ENCODE results near the gene LUC7L3.
"Not testable (repeated sequence)": the region's sequence is repeated elsewhere in the genome, so short reads cannot be mapped to it uniquely, and the experiment has no call there.

Gene LUC7L3

DNA sequence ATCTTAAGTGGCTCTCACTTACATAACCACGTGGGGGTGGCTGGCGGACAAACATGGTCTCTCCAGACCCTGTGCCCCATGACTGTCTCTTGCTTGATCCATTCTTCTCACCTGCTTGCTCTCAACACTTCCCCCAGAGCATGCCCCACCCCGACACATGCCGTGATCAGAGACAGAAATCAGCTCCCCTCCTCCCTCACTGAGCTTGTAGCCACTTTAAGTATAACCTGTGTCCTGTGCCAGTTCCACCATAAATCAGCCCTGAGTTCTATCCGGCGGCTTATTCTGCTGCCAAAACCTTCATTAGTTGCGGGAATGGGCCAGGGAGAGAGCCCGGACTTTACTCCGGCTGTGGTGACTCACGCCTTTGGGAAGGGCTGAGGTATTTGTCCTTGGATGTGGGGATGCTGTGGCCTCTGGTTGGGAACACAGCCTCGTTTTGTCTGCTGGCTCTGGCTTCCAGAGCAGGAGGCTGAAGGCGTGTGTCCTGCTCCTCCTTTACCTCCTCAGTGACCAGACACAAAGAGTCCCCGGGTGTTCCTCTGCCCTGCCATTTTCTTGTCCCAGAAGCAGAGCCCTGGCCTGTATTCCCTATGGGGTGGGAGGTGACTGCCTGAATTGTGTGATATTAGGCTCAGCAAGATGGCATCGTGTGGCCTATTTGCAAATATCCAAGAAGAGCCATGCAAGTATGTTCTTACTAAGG, 32.8 kb upstream of the LUC7L3 start:
- DNase-seq (ENCODE audit: low read depth): no peak

DNA sequence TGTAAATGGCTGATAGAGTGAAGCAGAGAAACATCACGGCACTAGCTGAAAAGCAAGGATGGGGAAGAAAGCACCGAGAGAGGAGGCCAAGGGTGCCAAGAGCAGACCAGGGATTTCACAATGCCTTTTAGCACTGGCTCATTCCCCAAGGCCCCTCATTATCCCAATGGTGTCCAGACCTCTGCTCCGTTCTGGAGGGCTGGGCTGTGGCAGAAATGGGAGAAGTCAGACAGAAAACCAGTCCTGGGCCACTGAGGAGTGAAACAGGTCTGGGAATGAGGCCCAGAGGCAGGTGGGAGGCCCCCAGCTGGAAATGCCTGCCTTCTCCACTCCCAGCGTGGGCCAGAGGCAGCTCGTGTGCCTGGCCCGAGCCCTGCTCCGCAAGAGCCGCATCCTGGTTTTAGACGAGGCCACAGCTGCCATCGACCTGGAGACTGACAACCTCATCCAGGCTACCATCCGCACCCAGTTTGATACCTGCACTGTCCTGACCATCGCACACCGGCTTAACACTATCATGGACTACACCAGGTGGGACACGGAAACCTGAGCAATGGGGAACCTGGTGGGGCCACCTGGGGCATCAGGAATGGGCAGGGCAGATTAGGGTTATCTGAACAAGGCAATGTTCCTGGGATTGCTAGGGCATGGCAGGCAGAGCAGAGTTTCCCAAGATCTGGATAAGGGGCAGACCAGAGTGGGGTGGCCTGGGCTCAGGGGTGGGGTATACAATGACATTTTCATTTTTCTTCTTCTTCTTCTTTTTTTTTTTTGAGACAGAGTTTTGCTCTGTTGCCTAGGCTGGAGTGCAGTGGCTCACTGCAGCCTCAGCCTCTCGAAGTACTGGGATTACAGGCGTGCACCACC, 32.0 kb upstream of the LUC7L3 start:
- no peak for DNase-seq (ENCODE audit: low read depth)

DNA sequence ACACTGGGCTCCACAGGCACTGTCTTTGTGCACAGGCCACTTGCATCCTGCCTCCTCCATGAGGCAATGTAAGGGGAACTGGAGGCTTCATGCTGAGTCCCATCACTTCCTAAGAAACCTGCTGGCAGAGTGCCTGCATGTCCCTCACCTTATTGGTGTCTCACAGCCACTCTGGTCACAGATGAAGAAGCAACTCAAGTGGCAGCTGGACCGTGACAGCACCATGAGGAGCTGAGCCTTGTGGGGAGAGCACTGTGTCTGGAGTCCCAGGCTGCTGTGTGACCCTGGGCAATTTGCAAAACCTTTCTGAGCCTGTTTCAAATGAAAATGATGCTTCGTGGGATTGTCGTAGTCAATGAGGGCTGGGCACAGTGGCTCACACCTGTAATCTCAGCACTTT, 31.2 kb upstream of the LUC7L3 start:
- DNase-seq (ENCODE audit: low read depth): no peak

DNA sequence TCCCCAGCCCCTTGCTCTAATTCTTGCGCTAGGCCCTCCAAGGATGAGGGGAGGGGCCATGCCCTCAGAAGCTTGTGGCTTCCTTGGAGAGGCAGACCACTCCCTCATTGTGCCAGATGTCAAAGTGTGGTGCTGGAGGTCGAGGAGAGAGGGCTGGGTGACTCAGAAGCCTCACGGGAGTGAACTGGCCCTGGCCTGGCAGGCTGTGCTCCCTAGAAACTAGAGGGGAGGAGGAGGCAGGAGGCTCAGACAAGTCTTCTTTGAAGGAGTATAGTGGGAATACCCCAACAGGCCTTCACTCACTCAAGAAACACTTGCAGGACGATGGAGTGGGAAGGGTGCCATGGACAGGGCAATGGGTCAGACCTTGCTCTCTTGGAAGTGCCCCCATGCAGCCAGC, 30.2 kb upstream of the LUC7L3 start:
- no peak for DNase-seq (ENCODE audit: low read depth)

DNA sequence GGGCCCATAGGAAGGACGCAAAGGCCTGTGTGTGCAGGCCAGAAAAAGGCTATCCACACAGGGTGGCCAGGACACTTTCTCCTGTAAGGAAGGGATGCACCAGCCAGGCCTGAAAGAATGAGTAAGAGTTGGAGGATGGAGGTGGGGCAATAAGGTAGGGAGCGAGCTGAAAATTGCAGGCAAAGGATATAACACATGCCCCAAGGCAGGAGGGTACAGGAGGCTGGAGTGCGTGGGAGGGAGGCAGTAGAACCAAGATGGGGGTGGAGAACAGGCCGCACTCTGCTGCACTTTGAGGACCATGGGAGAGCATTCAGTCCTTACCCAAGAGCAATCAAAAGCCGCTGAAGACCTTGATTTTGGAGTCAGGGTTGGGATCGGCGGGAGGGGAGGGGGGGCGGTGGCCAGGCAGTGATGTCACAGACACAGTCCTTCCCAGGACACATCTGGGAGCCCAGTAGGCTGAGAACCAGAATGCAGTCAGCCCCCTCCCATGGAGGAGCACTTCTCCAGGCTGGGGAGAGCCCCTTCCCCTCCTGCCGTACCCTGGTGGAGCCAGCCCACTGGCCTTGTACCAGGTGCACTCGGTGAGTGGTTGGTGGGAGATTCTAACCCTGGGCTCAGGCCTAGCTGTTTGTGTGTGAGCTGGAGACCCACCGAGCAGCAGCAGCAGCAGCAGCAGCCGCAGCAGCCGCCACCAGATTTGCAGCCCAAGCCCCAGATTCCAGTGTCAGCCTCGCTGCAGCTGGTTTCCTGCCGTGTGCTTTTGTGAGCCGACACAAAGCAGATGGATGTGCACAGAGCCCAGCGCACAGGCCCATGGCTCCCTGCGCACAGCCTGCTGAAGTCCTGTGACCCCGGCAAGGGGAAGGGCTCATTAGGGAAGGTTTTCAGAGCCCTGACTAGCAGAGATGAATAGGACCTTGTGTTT, 29.2 kb upstream of the LUC7L3 start:
- no peak for DNase-seq (ENCODE audit: low read depth)

DNA sequence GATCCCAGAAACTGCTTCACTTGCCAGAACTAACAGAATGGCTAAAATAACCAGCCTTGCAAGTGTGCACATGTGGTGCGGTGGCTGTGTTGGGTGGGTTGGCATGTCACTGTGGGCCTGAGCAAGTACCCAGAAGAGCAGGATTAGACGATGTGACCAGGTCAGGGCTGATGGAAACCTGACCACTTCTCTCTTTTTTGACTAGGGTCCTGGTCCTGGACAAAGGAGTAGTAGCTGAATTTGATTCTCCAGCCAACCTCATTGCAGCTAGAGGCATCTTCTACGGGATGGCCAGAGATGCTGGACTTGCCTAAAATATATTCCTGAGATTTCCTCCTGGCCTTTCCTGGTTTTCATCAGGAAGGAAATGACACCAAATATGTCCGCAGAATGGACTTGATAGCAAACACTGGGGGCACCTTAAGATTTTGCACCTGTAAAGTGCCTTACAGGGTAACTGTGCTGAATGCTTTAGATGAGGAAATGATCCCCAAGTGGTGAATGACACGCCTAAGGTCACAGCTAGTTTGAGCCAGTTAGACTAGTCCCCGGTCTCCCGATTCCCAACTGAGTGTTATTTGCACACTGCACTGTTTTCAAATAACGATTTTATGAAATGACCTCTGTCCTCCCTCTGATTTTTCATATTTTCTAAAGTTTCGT, 28.4 kb upstream of the LUC7L3 start:
- no peak for DNase-seq (ENCODE audit: low read depth)

DNA sequence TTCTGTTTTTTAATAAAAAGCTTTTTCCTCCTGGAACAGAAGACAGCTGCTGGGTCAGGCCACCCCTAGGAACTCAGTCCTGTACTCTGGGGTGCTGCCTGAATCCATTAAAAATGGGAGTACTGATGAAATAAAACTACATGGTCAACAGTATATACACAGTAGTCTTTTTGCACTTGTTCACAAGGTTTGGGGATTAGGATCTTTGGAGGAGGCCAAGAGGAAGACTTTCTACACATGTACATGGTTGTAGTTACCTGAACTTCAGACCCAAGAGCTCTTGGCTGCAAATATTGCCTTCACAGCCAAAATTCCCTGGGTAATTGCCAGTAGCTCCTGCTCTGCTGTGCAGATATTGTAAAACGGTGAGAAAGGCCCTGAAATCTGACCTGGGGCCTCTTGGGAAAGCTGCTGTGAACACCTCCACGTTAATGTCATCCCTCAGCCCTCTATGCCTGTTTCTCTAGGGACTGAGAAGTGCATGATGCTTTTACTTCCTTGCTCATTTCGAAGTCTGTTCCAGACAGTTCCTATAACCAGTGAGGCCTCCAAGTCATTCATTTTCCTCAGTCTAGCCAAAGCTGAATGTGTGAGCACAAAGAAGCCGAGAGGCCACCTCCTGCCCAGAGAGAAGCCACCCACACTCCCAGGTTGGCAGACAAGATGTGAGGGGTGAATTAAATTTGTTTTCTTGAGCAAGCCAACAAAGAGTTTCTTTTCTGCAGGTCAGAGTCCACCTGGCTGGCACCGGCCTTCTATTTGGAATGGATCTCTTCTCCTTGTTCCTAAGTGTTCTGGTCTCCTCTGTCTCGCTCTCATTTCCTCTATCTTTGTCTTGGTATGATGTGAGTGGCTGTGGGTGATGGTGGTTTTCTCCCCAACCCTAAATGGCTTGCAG, 27.6 kb upstream of the LUC7L3 start:
- DNase-seq (ENCODE audit: low read depth): no peak

DNA sequence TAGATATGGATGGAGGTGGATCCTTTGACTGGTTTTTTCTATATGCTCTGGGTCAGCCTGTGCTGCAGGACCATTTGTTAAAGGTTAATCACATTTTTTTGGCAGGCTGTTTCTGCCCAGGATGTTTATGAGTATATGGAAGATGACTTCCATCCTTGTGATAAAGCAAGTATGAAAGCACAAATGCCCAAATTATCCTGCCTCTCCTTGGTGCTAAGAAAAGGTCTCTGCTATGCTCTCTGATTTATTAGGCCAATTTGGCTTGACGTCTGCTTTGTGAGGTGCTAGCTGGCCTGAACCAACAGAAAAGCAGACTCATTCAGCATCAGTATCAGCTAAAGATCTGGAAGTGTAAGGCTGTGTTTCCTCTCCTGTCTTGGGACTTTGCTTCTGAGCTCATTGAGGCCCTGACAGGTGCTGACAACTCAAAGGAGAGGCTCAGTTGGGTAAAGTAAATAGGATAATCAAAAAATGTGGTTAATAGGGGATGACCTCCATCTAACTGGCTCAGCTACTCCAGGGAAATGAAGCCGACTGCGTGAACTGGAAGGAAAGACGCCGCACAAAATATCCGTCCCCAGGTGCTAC, 26.9 kb upstream of the LUC7L3 start:
- no peak for DNase-seq (ENCODE audit: low read depth)

DNA sequence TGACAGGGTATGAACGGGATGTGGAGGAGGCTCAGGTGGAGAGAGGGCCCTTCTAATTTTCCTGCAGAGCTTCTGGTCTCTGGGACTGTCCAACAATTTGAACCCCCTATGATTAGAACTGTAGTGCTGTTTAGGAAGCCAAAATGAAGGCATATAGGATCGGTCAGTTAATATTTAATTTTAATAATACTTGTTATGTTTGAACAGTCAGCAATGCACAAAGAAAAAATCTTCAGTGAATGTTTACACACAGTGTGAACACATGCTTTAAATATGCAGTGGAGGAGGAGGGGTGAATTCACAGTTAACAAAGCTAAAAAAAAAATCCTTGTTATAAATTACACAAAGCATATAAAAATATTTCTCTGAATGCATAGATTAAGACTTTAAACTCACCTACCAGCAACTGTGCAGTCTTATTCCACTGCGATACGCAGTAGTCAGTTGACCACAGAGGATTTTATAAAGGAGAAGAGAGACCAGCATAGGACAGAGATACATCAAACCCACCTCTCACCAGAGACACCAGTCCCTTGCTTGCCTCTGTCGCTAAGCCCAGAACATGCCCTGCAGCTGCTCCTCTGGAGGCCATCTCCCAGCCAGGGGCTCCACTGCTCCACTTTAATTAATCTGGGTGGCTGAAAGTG, 26.2 kb upstream of the LUC7L3 start:
- DNase-seq (ENCODE audit: low read depth): no peak

DNA sequence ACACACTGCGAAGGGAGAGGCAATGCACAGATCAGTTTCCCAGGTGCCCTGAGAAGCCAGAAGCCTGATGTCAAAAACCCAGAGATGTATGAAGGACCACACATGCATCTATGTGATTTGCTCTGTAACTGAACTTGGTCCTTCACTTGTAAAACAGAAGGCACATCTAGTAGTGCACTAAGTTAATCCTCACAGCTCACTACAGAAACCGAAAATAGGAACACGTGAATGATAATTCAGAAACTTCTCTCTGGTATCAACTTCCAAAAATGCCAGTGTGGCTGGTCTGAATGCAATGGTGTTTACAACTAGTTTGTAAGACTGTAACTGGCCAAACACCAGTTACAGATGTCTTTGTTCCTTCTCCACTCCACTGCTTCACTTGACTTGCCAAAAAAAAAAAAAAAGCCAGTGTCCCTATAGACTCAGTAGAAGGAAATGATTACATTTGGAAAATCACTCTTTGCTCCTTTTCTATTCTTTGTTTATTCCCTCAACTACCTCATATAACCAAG, 23.0 kb upstream of the LUC7L3 start:
- DNase-seq (ENCODE audit: low read depth): no peak

DNA sequence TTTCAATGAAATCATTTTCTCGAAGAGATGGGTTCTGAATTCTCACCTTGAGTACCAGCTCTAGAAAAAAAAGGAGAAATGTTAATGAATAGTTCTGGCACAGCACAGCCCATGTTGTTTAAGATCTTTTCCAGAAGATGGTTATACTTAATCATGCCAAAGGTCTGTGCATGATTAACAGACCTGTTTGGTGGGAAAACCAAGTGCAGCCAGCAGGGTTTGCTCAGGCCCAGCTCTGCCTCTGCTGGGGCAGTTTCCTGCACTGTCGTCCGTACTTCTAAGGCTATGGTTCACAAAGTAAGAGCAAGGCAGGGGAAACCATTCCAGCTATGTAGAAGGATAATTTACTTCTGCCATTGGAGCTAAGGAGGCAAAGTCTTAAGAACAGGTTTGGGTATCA, 22.3 kb upstream of the LUC7L3 start:
- DNase-seq (ENCODE audit: low read depth): no peak

DNA sequence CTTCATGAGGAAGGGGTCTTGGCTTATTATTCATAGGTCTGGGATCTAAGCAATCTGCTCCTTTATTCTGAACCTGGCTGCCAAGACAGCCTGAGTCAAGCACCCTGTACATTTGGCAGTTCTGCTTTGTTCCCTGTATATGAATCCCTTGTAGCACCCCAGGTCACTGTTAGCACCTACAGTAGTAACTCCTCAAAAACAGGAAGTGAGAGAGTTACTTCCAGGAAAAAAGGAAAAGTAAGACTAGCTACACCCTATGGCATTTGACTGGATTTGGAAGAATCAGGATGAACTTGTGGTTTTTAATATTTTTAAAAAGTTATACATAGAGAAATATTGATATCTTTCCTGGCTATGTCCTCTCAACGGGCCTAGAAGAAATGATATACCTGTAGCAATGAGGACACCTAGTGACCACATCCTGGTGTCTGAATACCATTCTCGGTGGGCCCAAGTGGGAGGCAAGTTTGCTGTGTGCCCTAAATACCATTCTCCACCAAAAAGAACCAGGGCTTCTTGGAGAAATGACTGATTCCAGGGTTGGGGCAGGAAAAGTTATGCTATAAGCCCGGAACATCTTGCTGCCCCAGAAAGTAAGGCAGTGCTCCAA, 21.6 kb upstream of the LUC7L3 start:
- no peak for DNase-seq (ENCODE audit: low read depth)

DNA sequence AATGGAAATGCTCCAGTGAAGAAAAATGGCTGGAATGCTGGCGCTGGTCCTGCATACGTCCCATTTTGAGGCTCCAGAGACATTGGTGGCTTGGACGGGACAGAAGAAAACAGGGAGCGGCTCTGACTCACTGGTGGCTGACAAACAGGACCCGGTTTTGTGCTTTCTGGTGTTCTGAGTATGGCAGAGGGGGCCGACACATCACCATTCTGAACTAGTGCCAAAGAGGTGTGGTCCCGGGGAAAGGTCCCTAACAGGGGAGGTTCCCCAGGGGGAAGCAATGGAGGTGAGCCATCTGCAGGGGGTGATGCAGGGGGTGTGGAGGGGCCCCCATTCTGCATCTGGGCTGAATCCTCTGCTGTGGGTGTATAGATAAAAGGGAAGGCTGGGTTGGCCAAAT, 20.0 kb upstream of the LUC7L3 start:
- no peak for DNase-seq (ENCODE audit: low read depth)

DNA sequence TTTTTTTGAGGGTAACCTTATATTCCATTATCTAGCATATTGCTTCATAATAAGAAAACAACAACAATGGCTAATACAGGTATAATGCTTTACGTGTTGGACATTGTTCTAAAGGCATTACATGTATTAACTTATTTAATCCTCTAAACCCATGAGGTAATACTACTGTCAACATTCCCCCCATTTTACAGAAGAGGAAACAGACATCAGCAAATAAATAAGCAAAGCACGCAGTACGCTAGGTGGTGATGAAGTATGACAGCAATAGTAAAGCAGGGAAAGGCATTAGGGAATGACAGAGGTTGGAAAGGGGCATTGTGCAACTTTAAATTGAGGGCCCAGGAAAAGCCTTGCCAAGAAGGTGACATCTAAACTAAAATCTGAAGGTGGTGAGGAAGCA, 16.2 kb upstream of the LUC7L3 start:
- DNase-seq (ENCODE audit: low read depth): no peak

DNA sequence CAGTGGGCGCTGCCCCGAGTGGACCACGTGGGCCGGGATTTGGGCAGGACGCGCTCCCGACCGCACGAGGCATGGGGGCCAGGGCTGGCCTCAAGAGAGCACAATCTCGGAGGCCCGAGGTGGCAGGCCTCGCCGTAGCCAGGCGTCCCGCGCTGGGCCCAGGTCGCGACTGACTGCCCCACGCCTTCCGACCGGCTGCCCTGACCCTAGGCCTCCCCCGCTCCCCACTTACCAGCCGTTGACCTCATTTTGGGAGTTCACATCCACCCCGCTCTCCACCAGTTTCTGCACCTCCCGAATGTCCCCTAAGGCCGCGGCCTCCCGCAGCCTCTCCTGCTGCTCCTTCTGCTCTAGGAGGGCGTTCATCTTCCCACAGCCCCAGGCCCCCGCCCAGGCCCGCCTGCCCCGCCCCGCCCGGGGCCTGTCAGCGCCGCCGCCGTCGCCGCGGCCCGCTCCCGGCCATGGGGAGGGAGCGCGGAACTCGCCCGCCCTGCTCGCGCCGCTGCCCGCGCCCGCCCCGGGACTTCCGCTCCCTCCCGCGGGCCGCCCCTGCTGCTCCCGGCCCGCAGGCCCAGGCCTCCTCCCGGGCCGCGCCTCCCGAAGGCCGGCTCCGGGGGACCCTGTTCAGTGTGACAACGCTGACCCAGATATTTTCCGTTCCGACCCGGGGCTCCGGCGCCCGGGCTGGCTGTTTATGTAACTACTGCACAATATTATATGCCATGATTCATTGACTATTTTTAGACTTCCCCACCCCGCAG, 11.9 kb upstream of the LUC7L3 start, which contains the start of gene ANKRD40:
ANKRD40 (minus strand) TSS at position 626 of the 761 bp plus-strand sequence; CDS start at position 366, 260 bp downstream.
- peak; percentile 84 for DNase-seq (ENCODE audit: low read depth)

DNA sequence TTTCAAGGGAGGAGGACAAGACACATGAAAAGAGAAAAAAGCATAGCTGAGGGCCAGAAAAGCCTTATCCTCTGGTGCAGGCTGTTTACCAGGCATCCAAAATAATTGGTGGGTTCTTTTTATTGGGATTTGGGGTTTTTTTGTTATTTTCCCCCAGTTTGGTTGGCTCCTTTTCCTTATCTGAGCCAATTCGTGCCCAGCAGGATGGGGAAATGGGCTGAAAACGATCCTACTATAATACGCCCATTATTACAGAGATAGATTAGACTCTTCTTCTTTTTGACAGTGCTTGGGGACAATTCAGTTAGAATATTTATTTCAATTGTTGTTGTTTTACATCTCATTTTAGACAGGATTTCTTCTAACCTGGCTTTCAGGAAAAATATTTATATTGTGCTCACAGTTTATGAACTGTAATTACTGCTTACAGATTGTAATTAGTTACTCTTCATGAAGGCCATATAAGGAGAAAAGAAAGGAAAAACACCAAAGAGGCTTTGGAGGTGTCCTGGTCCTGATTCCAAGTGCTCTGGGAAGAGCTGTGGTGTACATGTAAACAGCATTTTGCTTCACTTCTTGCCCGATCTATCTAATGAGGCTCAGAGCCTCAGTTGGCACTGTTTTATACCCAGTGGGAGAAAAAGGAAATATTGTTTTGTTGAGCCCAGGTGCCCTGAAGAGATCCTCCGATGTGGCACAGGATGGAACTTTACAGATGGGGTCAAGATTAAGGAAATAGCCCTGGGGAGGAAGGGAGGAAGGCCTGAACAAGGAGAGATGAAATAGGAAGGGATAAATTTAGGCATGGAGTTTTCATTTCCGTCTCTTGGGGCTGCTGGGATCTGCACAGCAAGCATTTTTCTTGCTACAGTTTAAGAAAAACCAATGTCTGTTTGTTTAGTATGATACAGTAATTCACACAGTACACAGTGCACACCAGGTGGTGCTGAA, 11.1 kb upstream of the LUC7L3 start:
- DNase-seq (ENCODE audit: low read depth): no peak

DNA sequence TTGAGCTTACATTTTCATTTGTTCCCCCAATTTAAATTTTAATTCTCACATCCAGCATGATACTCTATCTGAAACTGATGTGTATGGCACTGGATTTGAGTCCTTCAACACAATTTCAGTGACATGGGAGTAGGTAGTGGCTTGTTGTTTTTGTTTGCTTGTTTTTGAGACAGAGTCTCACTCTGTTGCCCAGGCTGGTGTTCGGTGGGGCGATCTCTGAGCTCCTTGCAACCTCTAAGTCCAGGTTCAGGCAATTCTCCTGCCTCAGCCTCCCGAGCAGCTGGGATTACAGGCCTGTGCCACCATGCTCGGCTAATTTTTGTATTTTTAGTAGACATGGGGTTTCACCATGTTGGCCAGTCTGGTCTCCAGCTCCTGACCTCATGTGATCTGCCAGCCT, 10.3 kb upstream of the LUC7L3 start:
- not testable (repeated sequence) for DNase-seq (ENCODE audit: low read depth)
